Measurements from ENCODE around the gene CHPF.

CHPF gene

GRCh38 chr2:219514836-219515235 lies 28.8 kb downstream of the CHPF start:
- no peak for DNase-seq (ENCODE audit: low read depth in 1 of 2, low spot score in 1 of 2)

- no peak for DNase-seq (ENCODE audit: low read depth in 1 of 2, low spot score in 1 of 2)
Measured at GRCh38 chr2:219514196-219514761, 29.3 kb downstream of the CHPF start, which contains the start of gene ASIC4. Gene ASIC4, plus strand, starts transcription at chr2:219514482. Its CDS starts 243 bp downstream, at chr2:219514725.

GRCh38 chr2:219513787-219514186 lies 29.8 kb downstream of the CHPF start:
- DNase-seq (ENCODE audit: low read depth in 1 of 2, low spot score in 1 of 2), result no peak

GRCh38 chr2:219512524-219513216 lies 30.9 kb downstream of the CHPF start:
- DNase-seq (ENCODE audit: low read depth in 1 of 2, low spot score in 1 of 2), result no peak

GRCh38 chr2:219511547-219512325 lies 31.9 kb downstream of the CHPF start:
- DNase-seq (ENCODE audit: low read depth in 1 of 2, low spot score in 1 of 2), result no peak

- no peak for DNase-seq (ENCODE audit: low read depth in 1 of 2, low spot score in 1 of 2)
Measured at GRCh38 chr2:219510512-219511135, 33.0 kb downstream of the CHPF start.

GRCh38 chr2:219509780-219510511 lies 33.7 kb downstream of the CHPF start:
- peak in 1 of 2 donors; percentile 19 for DNase-seq (ENCODE audit: low read depth in 1 of 2, low spot score in 1 of 2)

GRCh38 chr2:219508971-219509779 lies 34.4 kb downstream of the CHPF start:
- DNase-seq (ENCODE audit: low read depth in 1 of 2, low spot score in 1 of 2), result no peak

GRCh38 chr2:219508444-219508734 lies 35.2 kb downstream of the CHPF start:
- no peak for DNase-seq (ENCODE audit: low read depth in 1 of 2, low spot score in 1 of 2)

GRCh38 chr2:219507581-219508443 lies 35.8 kb downstream of the CHPF start:
- DNase-seq (ENCODE audit: low read depth in 1 of 2, low spot score in 1 of 2), result no peak

GRCh38 chr2:219506802-219507526 lies 36.6 kb downstream of the CHPF start:
- DNase-seq (ENCODE audit: low read depth in 1 of 2, low spot score in 1 of 2), result no peak

GRCh38 chr2:219506153-219506801 lies 37.3 kb downstream of the CHPF start:
- no peak for DNase-seq (ENCODE audit: low read depth in 1 of 2, low spot score in 1 of 2)

- DNase-seq (ENCODE audit: low read depth in 1 of 2, low spot score in 1 of 2), result no peak
Measured at GRCh38 chr2:219505585-219505984, 38.0 kb downstream of the CHPF start.

- no peak for DNase-seq (ENCODE audit: low read depth in 1 of 2, low spot score in 1 of 2)
Measured at GRCh38 chr2:219502618-219503017, 41.0 kb downstream of the CHPF start.

- DNase-seq (ENCODE audit: low read depth in 1 of 2, low spot score in 1 of 2), result no peak
Measured at GRCh38 chr2:219501849-219502248, 41.8 kb downstream of the CHPF start.

- DNase-seq (ENCODE audit: low read depth in 1 of 2, low spot score in 1 of 2), result no peak
Measured at GRCh38 chr2:219500135-219500534, 43.5 kb downstream of the CHPF start.

- DNase-seq (ENCODE audit: low read depth in 1 of 2, low spot score in 1 of 2), result no peak
Measured at GRCh38 chr2:219499555-219499954, 44.1 kb downstream of the CHPF start.

- DNase-seq (ENCODE audit: low read depth in 1 of 2, low spot score in 1 of 2), result no peak
Measured at GRCh38 chr2:219499058-219499307, 44.6 kb downstream of the CHPF start.
